ENCODE data around the gene LTBP1. TPM values are rescaled to one million over a fixed set of nuclear protein-coding genes. Genes with fewer than 3 reads are reported as not detected.

LTBP1 gene
- total RNA-seq, 1 donor from 2014 or later: 29.7 TPM

DNA sequence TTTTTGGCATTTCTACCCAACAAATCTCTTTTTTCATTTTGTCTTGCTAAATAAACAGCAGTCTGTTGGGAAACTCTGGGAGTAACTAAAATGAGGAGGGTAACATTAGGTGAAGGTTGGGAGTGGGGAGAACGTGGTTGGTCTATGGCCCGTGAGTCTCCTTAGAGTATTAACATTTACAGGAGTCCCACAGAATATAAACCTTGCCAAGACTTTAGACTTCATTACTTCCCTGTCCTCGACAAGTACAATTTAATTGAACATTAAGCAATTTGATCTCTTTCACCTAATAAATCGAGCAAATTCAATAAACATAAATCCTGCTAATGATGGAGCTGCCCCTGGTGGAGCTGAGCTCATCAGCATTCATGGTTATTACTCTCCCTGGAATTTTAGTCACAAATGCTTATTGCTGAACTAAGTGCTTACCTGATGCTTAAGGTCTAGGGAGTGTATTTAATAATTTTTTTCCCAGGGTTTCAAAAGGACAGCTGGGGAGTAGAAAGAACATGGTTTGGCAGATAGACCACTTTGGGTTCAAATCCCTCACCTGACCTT lies 434.6 kb downstream of the LTBP1 start:
- no peak overlapping the region for H3K4me2 ChIP-seq (ENCODE audit: low read length)
- peaks cover 5% of the 10 kb centered on the region for H3K4me1 ChIP-seq (ENCODE audit: insufficient read depth, low read length)
- no peak overlapping the region for H3K9ac ChIP-seq (ENCODE audit: low read length)
- H4K20me1 ChIP-seq (ENCODE audit: insufficient read depth, low read length): no peaks in the 10 kb centered on the region
- H3K27ac Mint-ChIP-seq (ENCODE audit: unreplicated experiment): no peak overlapping the region
- H3K9me3 Mint-ChIP-seq (ENCODE audit: unreplicated experiment): no peaks in the 10 kb centered on the region
- H3K79me2 ChIP-seq (ENCODE audit: insufficient read depth, low read length): no peaks in the 10 kb centered on the region
- H3K27me3 Mint-ChIP-seq (ENCODE audit: low read depth, unreplicated experiment): no peaks in the 10 kb centered on the region
- no peaks in the 10 kb centered on the region for H3K9me3 ChIP-seq (ENCODE audit: insufficient read depth, low read depth, low read length)
- TF ChIP-seq, protein P1, sequence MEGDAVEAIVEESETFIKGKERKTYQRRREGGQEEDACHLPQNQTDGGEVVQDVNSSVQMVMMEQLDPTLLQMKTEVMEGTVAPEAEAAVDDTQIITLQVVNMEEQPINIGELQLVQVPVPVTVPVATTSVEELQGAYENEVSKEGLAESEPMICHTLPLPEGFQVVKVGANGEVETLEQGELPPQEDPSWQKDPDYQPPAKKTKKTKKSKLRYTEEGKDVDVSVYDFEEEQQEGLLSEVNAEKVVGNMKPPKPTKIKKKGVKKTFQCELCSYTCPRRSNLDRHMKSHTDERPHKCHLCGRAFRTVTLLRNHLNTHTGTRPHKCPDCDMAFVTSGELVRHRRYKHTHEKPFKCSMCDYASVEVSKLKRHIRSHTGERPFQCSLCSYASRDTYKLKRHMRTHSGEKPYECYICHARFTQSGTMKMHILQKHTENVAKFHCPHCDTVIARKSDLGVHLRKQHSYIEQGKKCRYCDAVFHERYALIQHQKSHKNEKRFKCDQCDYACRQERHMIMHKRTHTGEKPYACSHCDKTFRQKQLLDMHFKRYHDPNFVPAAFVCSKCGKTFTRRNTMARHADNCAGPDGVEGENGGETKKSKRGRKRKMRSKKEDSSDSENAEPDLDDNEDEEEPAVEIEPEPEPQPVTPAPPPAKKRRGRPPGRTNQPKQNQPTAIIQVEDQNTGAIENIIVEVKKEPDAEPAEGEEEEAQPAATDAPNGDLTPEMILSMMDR (IDR thresholded peaks at IDR 0.05; ENCODE audit: insufficient read depth, low read depth, low read length): no peak
- TF ChIP-seq EZH2 (IDR thresholded peaks at IDR 0.05; ENCODE audit: insufficient read depth, low read length): no peak
- peaks cover 8% of the 10 kb centered on the region for H3K36me3 ChIP-seq (ENCODE audit: insufficient read depth, low read length)
- no peak for FAIRE-seq
- H2AFZ ChIP-seq (ENCODE audit: low read depth, low read length): no peak overlapping the region
- H3K27me3 ChIP-seq (ENCODE audit: insufficient read depth, low read length): no peaks in the 10 kb centered on the region
- no peak overlapping the region for H3K4me3 Mint-ChIP-seq (ENCODE audit: unreplicated experiment)
- H3K4me1 Mint-ChIP-seq (ENCODE audit: low read depth, unreplicated experiment): no peaks in the 10 kb centered on the region
- no peak for DNase-seq (ENCODE audit: low read depth)
- no peak overlapping the region for H3K4me3 ChIP-seq (ENCODE audit: insufficient read depth, low read depth, low read length)
- no peak overlapping the region for H3K27ac ChIP-seq (ENCODE audit: low read depth, low read length)
- H3K36me3 Mint-ChIP-seq (ENCODE audit: low read depth, unreplicated experiment): peaks cover 2% of the 10 kb centered on the region

GRCh38 chr2:33383855-33384598 lies 437.3 kb downstream of the LTBP1 start:
- no peaks in the 10 kb centered on the region for H3K27me3 Mint-ChIP-seq (ENCODE audit: low read depth, unreplicated experiment)
- H3K27me3 ChIP-seq (ENCODE audit: insufficient read depth, low read length): no peaks in the 10 kb centered on the region
- no peak overlapping the region for H2AFZ ChIP-seq (ENCODE audit: low read depth, low read length)
- no peak overlapping the region for H3K4me3 Mint-ChIP-seq (ENCODE audit: unreplicated experiment)
- H3K9ac ChIP-seq (ENCODE audit: low read length): no peak overlapping the region
- peaks cover 9% of the 10 kb centered on the region for H3K36me3 ChIP-seq (ENCODE audit: insufficient read depth, low read length)
- no peaks in the 10 kb centered on the region for H3K9me3 ChIP-seq (ENCODE audit: insufficient read depth, low read depth, low read length)
- no peak overlapping the region for H3K4me3 ChIP-seq (ENCODE audit: insufficient read depth, low read depth, low read length)
- no peaks in the 10 kb centered on the region for H3K9me3 Mint-ChIP-seq (ENCODE audit: unreplicated experiment)
- H3K4me2 ChIP-seq (ENCODE audit: low read length): no peak overlapping the region
- H3K4me1 Mint-ChIP-seq (ENCODE audit: low read depth, unreplicated experiment): peaks cover 9% of the 10 kb centered on the region
- H3K79me2 ChIP-seq (ENCODE audit: insufficient read depth, low read length): no peaks in the 10 kb centered on the region
- no peak for DNase-seq (ENCODE audit: low read depth)
- peaks cover 2% of the 10 kb centered on the region for H3K36me3 Mint-ChIP-seq (ENCODE audit: low read depth, unreplicated experiment)
- no peaks in the 10 kb centered on the region for H4K20me1 ChIP-seq (ENCODE audit: insufficient read depth, low read length)
- H3K27ac ChIP-seq (ENCODE audit: low read depth, low read length): no peak overlapping the region
- H3K4me1 ChIP-seq (ENCODE audit: insufficient read depth, low read length): peaks cover 7% of the 10 kb centered on the region
- H3K27ac Mint-ChIP-seq (ENCODE audit: unreplicated experiment): no peak overlapping the region
- TF ChIP-seq, protein P1 (IDR thresholded peaks at IDR 0.05; ENCODE audit: insufficient read depth, low read depth, low read length): no peak
- no peak for TF ChIP-seq EZH2 (IDR thresholded peaks at IDR 0.05; ENCODE audit: insufficient read depth, low read length)
- FAIRE-seq: no peak

GRCh38 chr2:33384599-33384961 lies 437.8 kb downstream of the LTBP1 start:
- no peak overlapping the region for H3K9ac ChIP-seq (ENCODE audit: low read length)
- no peaks in the 10 kb centered on the region for H3K9me3 ChIP-seq (ENCODE audit: insufficient read depth, low read depth, low read length)
- Mint-ChIP-seq H3K27ac (ENCODE audit: unreplicated experiment) (no peak overlapping the region), H3K27me3 (ENCODE audit: low read depth, unreplicated experiment) (no peaks in the 10 kb centered on the region), H3K4me3 (ENCODE audit: unreplicated experiment) (no peak overlapping the region), H3K36me3 (ENCODE audit: low read depth, unreplicated experiment) (peaks cover 2% of the 10 kb centered on the region), H3K4me1 (ENCODE audit: low read depth, unreplicated experiment) (peaks cover 9% of the 10 kb centered on the region), H3K9me3 (ENCODE audit: unreplicated experiment) (no peaks in the 10 kb centered on the region)
- peaks cover 9% of the 10 kb centered on the region for H3K36me3 ChIP-seq (ENCODE audit: insufficient read depth, low read length)
- DNase-seq (ENCODE audit: low read depth) (no peak), FAIRE-seq (no peak)
- H4K20me1 ChIP-seq (ENCODE audit: insufficient read depth, low read length): no peaks in the 10 kb centered on the region
- no peak overlapping the region for H3K27ac ChIP-seq (ENCODE audit: low read depth, low read length)
- H2AFZ ChIP-seq (ENCODE audit: low read depth, low read length): no peak overlapping the region
- no peak for TF ChIP-seq EZH2 (IDR thresholded peaks at IDR 0.05; ENCODE audit: insufficient read depth, low read length)
- TF ChIP-seq, protein P1 (IDR thresholded peaks at IDR 0.05; ENCODE audit: insufficient read depth, low read depth, low read length): no peak
- no peaks in the 10 kb centered on the region for H3K27me3 ChIP-seq (ENCODE audit: insufficient read depth, low read length)
- H3K4me3 ChIP-seq (ENCODE audit: insufficient read depth, low read depth, low read length): no peak overlapping the region
- no peak overlapping the region for H3K4me2 ChIP-seq (ENCODE audit: low read length)
- no peaks in the 10 kb centered on the region for H3K79me2 ChIP-seq (ENCODE audit: insufficient read depth, low read length)
- peaks cover 7% of the 10 kb centered on the region for H3K4me1 ChIP-seq (ENCODE audit: insufficient read depth, low read length)

Data from astrocyte (in vitro differentiated cells and primary cell).